Tibial artery (tissue), 4 donors: ENCODE results near the gene CEP68.
"Not testable (repeated sequence)": the region's sequence is repeated elsewhere in the genome, so short reads cannot be mapped to it uniquely, and the experiment has no call there.

Source experiments
- DNase-seq, 2 donors: peaks; one replicate each; pipeline ENCODE4 v3.0.0-alpha.2; 2019
- H3K27ac ChIP-seq, 2 donors: fragments of 200-600 bp; sonication (generic) in 1 of 2; 1 replicate in 1 of 2; 2 replicates in 1 of 2; pipeline ENCODE4 v1.5.1; 2018 to 2019; ENCODE audit warnings: mild to moderate bottlenecking in 1 of 2
- H3K27me3 ChIP-seq, 2 donors: fragments of 200-600 bp; sonication (generic) in 1 of 2; one replicate each; pipeline versions ENCODE4 v1.5.1 to v1.6.0; 2016 to 2019
- H3K36me3 ChIP-seq, 3 donors: fragments of 200-600 bp; sonication (generic) in 2 of 3; one replicate each; pipeline ENCODE4 v1.5.1; 2016 to 2019; ENCODE audit warnings: mild to moderate bottlenecking in 2 of 3
- H3K4me1 ChIP-seq, 4 donors: fragments of 200-600 bp; sonication (generic) in 2 of 4; 1 replicate in 3 of 4; 2 replicates in 1 of 4; pipeline ENCODE4 v1.5.1; 2016 to 2019
- H3K4me3 ChIP-seq, 2 donors: fragments of 200-600 bp; sonication (generic) in 1 of 2; 1 replicate in 1 of 2; 2 replicates in 1 of 2; pipeline ENCODE4 v1.5.1; 2018 to 2019; ENCODE audit warnings: mild to moderate bottlenecking in 2 of 2
- H3K9me3 ChIP-seq, 3 donors: fragments of 200-600 bp; sonication (generic) in 1 of 3; one replicate each; pipeline ENCODE4 v1.5.1; 2016 to 2019
- intact Hi-C: fragments of 100-400 bp; cut with DNase I; formaldehyde crosslinking; loops from one replicate; pipeline ENCODE4 v1.15.0; 2023; ENCODE audit warnings: low total_unique reads
- TF ChIP-seq, protein P1 (sequence below), 2 experiments: fragments of 200-600 bp in 1 of 2; fragments of 450-650 bp in 1 of 2; IDR thresholded peaks; one replicate each; pipeline ENCODE4 v1.5.1; 2017 to 2019; ENCODE audit warnings: antibody characterized with exemption in 2 of 2, mild to moderate bottlenecking in 1 of 2, moderate library complexity in 1 of 2

The CEP68 gene

DNA sequence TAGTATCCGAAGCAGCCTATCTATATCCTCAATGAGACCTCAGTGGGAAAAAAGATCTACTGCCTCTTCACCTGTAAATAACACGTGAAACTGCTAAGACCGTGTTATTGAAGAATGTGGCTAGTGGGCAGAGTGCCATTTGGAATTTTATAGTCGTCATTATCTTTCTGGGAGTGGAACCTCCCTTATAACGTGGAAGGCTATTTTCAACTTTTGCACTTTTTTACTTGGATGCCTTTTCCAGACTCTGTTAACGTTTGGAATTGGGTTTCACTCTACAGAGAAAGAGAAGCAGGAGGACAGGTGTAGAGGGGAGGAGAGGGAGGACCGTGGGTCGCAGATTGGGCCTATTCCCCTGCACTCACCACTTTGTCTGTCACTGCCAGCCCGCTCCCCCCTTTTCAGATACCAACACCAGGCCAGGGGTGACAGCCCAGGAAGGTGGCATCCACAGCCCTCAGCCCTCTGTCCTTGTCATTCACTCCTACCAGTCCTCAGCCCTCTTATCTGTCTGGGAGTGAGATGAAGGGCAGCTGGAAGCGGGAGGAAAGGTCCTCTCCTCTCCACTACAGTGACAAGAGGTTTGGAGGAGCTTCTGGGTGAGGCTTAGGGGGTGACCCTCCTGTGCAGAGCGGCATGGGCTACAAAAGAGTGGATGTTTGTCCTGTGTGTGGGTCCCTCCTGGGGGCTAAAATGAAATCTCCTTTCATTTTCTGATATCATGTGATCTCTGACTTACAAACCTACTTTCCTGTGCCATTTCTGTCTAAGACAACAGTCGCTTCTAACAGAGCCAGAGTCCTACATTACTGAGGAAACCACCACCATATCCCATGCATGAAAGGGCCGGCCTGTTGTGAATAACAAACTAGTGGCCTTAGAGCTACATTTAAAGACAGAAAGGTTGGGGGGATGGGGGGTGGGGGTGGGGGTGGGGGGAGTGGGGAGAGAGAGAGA, 23.9 kb upstream of the CEP68 start:
- H3K36me3 ChIP-seq = no peaks in the 10 kb centered on the region
- no peak for DNase-seq
- no peak overlapping the region for H3K27ac ChIP-seq
- TF ChIP-seq, protein P1, sequence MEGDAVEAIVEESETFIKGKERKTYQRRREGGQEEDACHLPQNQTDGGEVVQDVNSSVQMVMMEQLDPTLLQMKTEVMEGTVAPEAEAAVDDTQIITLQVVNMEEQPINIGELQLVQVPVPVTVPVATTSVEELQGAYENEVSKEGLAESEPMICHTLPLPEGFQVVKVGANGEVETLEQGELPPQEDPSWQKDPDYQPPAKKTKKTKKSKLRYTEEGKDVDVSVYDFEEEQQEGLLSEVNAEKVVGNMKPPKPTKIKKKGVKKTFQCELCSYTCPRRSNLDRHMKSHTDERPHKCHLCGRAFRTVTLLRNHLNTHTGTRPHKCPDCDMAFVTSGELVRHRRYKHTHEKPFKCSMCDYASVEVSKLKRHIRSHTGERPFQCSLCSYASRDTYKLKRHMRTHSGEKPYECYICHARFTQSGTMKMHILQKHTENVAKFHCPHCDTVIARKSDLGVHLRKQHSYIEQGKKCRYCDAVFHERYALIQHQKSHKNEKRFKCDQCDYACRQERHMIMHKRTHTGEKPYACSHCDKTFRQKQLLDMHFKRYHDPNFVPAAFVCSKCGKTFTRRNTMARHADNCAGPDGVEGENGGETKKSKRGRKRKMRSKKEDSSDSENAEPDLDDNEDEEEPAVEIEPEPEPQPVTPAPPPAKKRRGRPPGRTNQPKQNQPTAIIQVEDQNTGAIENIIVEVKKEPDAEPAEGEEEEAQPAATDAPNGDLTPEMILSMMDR (IDR thresholded peaks at IDR 0.05) = no peak
- no peak overlapping the region for H3K4me3 ChIP-seq
- H3K27me3 ChIP-seq = no peaks in the 10 kb centered on the region
- H3K4me1 ChIP-seq = peaks cover 0 to 10% (median 0%) of the 10 kb centered on the region in 4 donors
- no peaks in the 10 kb centered on the region for H3K9me3 ChIP-seq
- intact Hi-C loops = no loop called here

DNA sequence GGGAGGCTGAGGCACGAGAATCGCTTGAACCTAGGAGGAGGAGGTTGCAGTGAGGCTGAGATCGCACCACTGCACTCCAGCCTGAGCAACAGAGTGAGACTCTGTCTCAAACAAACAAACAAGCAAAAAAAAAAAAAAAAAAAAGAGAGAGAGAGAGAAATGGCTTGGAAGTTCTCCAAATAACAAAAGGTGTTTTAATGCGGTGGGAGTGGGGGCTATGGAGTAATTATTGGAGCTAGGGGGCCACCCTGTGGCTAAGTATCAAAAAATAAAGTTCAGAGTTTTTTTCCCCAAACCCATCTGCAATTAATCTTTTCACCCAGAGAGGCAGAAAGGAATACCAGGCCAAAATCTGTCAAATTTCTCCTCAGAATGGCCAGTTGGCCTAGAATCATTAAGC, 23.0 kb upstream of the CEP68 start:
- no peak overlapping the region for H3K4me3 ChIP-seq
- no peak overlapping the region for H3K27ac ChIP-seq
- H3K4me1 ChIP-seq = peaks cover 0 to 10% (median 0%) of the 10 kb centered on the region in 4 donors
- intact Hi-C loops = no loop called here
- no peak for DNase-seq
- H3K27me3 ChIP-seq = no peaks in the 10 kb centered on the region
- TF ChIP-seq, protein P1 (IDR thresholded peaks at IDR 0.05) = peak in 1 of 2 experiments; percentile 19
- no peaks in the 10 kb centered on the region for H3K36me3 ChIP-seq
- H3K9me3 ChIP-seq = no peaks in the 10 kb centered on the region

DNA sequence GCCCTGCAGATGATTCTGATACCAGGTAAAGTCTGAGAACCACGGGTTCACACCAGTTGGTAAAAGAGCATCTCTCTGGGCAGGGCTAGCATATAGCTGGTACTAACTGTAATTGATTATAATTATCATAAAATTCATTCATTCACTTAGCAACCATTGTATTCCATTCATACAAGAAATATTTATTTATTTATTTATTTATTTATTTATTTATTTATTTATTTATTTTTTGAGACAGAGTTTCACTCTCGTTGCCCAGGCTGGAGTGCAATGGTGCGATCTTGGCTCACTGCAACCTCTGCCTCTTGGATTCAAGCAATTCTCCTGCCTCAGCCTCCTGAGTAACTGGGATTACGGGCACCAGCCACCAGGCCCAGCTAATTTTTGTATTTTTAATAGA, 22.5 kb upstream of the CEP68 start:
- intact Hi-C loops, H3K9me3 ChIP-seq, H3K27ac ChIP-seq, H3K36me3 ChIP-seq, H3K27me3 ChIP-seq, H3K4me3 ChIP-seq, DNase-seq: not testable (repeated sequence)
- peaks cover 0 to 10% (median 0%) of the 10 kb centered on the region in 4 donors for H3K4me1 ChIP-seq

DNA sequence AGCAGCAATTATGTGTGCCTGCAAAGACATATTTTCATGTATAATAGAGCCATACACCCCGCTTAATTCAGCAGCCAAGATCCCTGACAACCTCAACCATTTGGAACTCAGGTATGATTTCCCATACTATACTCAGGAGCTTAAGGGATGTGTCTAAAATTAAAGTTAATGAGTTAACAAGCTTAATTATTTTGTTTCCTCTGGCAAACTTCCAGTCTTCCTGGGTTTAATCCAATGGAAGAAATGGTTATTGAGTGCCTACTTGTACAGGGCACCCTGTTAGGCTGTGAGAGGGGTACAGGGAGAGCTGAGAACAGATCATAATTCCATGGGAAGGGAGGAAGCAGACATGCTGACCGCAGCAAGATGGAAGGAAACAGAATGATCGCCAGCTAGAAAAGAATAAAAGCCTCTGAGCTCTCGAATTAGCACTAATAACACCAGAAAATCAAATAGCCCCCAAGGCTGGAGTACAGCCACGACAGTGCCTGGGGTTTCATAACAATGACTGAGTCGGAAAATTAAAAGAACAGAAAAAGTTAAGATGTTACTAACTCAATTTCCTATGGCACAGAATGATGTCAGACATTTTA, 20.8 kb upstream of the CEP68 start:
- Histone ChIP-seq H3K4me3 (no peak overlapping the region), H3K27ac (no peak overlapping the region), H3K36me3 (no peaks in the 10 kb centered on the region), H3K9me3 (no peaks in the 10 kb centered on the region), H3K4me1 (peaks cover 0 to 13% (median 4%) of the 10 kb centered on the region in 4 donors), H3K27me3 (no peaks in the 10 kb centered on the region)
- TF ChIP-seq, protein P1 (IDR thresholded peaks at IDR 0.05) = no peak
- DNase-seq = no peak
- intact Hi-C loops = no loop called here

DNA sequence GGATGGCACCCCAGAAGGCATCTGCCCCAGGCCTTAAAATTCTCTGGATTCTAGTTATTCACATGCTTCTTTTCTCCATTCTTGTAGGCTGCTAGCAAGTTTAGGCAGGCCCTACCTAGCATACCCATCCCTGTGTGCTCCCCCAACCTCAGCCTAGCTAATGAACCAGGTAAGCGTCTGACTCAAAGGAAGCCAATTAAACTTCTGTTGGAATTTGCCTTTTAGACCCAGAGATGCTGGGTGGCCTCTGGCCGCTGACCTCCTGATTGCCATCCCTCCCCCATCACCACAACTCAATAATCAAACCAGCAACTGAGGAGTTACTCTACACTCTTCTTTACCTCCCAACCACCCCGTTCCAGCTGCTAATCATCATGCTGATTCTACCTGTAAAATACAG, 19.0 kb upstream of the CEP68 start:
- Histone ChIP-seq H3K9me3 (no peaks in the 10 kb centered on the region), H3K36me3 (no peaks in the 10 kb centered on the region), H3K27me3 (no peaks in the 10 kb centered on the region), H3K4me3 (no peak overlapping the region), H3K27ac (no peak overlapping the region), H3K4me1 (peaks cover 0 to 7% (median 5%) of the 10 kb centered on the region in 4 donors)
- intact Hi-C loops = no loop called here
- no peak for DNase-seq
- TF ChIP-seq, protein P1 (IDR thresholded peaks at IDR 0.05) = no peak

DNA sequence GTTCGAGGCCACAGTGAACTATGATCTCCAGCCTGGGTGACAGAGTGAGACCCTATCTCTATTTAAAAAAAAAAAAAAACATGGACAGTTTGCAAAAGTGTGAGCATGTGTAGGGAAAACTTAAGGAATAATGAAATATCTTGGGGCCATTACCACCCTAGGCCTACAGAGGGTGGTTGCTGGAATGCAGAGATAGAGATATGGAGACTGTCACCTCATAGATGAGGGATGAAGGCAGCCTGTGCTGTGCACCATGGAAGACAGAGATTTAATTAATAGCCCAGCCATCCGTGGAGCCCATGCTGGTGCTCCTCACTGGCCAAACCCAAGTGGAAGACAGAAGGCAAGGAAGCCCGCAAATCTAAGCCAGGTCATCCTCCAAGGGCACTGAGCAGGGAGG, 16.6 kb upstream of the CEP68 start:
- Histone ChIP-seq H3K36me3 (no peaks in the 10 kb centered on the region), H3K4me1 (peaks cover 0 to 7% (median 4%) of the 10 kb centered on the region in 4 donors)

More for the DNA sequence above, 16.6 kb upstream of the CEP68 start:
- DNase-seq = peak in 1 of 2 donors; percentile 15
- H3K27ac ChIP-seq = no peak overlapping the region
- H3K27me3 ChIP-seq = no peaks in the 10 kb centered on the region
- intact Hi-C loops = loop anchor here (2.0 kb wide), 1 partner anchor 127 kb away; no protein-coding TSS in a partner anchor
- no peak overlapping the region for H3K4me3 ChIP-seq
- no peaks in the 10 kb centered on the region for H3K9me3 ChIP-seq
- TF ChIP-seq, protein P1 (IDR thresholded peaks at IDR 0.05) = no peak
